ENCODE data around the gene TNFRSF19. TPM values are rescaled to one million over a fixed set of nuclear protein-coding genes. Genes with fewer than 3 reads are reported as not detected.

TNFRSF19 gene
- total RNA-seq, 1 donor from 2014 or later, result 31.3 TPM

DNA sequence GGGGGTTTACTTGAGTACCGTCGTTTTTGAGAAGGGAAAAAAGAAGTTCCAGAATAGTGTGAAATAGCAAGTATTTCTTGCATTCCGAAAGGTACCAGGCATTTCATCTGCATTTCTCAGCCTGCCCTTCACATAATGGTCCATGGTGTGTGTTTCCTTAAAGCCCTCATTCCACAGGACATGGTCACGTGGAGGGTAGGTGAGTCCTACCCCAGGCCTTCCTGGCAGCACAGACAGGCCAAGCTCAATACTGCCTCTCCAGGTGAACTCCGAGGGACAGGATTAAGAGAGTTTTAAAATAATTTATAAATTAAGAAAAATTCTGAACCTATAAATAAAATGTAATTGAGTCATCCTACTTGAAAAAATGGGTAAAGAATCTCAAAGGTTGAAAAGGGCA lies 64.7 kb downstream of the TNFRSF19 start:
- no peak for DNase-seq (ENCODE audit: low read depth)
- no peak overlapping the region for H3K4me3 ChIP-seq (ENCODE audit: low read depth, low read length)
- H3K36me3 ChIP-seq (ENCODE audit: control insufficient read depth, insufficient read depth, low read length), result no peaks in the 10 kb centered on the region
- TF ChIP-seq, protein P1, sequence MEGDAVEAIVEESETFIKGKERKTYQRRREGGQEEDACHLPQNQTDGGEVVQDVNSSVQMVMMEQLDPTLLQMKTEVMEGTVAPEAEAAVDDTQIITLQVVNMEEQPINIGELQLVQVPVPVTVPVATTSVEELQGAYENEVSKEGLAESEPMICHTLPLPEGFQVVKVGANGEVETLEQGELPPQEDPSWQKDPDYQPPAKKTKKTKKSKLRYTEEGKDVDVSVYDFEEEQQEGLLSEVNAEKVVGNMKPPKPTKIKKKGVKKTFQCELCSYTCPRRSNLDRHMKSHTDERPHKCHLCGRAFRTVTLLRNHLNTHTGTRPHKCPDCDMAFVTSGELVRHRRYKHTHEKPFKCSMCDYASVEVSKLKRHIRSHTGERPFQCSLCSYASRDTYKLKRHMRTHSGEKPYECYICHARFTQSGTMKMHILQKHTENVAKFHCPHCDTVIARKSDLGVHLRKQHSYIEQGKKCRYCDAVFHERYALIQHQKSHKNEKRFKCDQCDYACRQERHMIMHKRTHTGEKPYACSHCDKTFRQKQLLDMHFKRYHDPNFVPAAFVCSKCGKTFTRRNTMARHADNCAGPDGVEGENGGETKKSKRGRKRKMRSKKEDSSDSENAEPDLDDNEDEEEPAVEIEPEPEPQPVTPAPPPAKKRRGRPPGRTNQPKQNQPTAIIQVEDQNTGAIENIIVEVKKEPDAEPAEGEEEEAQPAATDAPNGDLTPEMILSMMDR (IDR thresholded peaks at IDR 0.05; ENCODE audit: insufficient read depth, low read length, poor library complexity, severe bottlenecking), result no peak
- no peaks in the 10 kb centered on the region for H3K27me3 ChIP-seq (ENCODE audit: control insufficient read depth, insufficient read depth, low read length)

DNA sequence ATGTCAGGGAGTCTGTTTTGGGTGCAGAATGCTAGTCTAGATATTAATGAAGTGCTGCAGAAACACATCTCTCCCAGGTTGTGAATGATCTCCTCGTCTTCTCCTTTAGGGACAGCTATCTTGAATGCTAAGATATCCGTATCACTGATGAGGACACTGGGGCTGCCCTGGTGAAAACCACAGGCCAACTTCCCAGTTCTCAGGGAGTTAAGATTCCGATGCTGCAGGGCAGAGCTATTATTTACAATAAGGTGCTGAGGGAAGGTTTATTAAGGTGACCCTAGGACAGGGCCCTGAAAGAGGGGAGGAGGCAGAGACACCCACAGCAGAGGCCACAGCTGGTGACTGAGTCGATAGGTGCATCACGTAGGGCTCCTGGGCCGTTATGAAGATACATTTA lies 66.1 kb downstream of the TNFRSF19 start:
- no peak overlapping the region for H3K4me3 ChIP-seq (ENCODE audit: low read depth, low read length)
- no peak for DNase-seq (ENCODE audit: low read depth)
- H3K27me3 ChIP-seq (ENCODE audit: control insufficient read depth, insufficient read depth, low read length), result no peaks in the 10 kb centered on the region
- TF ChIP-seq, protein P1 (IDR thresholded peaks at IDR 0.05; ENCODE audit: insufficient read depth, low read length, poor library complexity, severe bottlenecking), result no peak
- no peaks in the 10 kb centered on the region for H3K36me3 ChIP-seq (ENCODE audit: control insufficient read depth, insufficient read depth, low read length)

DNA sequence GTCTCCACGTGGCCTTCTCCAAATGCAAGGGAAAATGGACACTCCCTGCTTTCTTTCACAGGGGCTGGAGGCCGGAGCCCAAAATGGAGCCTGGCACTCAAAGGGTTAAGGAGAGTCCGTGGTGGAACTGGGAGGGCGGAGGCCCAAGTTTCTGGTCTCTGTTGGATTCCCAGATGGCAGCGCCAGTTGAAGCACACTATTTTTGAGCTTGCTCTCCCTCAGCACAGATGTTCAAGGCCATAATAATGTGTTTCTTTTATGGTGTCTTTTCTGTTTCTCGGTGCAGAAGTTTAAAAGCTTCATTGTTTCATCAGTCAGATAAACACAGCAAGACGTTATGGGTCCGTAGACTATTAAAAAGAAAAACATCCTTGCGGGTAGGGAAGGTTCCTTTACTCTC lies 67.6 kb downstream of the TNFRSF19 start:
- TF ChIP-seq, protein P1 (IDR thresholded peaks at IDR 0.05; ENCODE audit: insufficient read depth, low read length, poor library complexity, severe bottlenecking), result no peak
- no peak overlapping the region for H3K4me3 ChIP-seq (ENCODE audit: low read depth, low read length)
- DNase-seq (ENCODE audit: low read depth), result no peak

DNA sequence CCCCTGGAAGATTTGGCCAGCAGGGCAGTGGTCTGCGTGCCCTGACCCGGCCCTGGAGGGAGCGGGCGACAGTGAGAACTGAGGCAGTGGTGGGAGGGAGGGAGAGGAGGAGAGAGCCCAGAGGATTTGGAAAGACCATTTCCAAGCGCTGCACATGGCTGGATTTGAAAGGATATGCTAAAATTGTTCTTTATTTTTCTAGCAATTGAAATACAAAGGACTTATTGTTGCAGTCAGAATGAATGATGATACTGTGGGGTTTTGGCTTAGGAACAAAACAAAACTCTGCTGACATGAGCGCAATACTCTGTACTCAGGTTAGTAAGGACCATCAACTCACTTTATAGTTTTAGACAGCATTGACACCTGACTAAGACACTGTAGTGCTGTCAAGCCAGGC lies 69.5 kb downstream of the TNFRSF19 start:
- no peaks in the 10 kb centered on the region for H3K27me3 ChIP-seq (ENCODE audit: control insufficient read depth, insufficient read depth, low read length)
- TF ChIP-seq, protein P1 (IDR thresholded peaks at IDR 0.05; ENCODE audit: insufficient read depth, low read length, poor library complexity, severe bottlenecking), result no peak
- H3K36me3 ChIP-seq (ENCODE audit: control insufficient read depth, insufficient read depth, low read length), result no peaks in the 10 kb centered on the region
- no peak overlapping the region for H3K4me3 ChIP-seq (ENCODE audit: low read depth, low read length)
- DNase-seq (ENCODE audit: low read depth), result no peak

More for the DNA sequence above, 67.6 kb downstream of the TNFRSF19 start:
- Histone ChIP-seq H3K36me3 (ENCODE audit: control insufficient read depth, insufficient read depth, low read length) (no peaks in the 10 kb centered on the region), H3K27me3 (ENCODE audit: control insufficient read depth, insufficient read depth, low read length) (no peaks in the 10 kb centered on the region)

DNA sequence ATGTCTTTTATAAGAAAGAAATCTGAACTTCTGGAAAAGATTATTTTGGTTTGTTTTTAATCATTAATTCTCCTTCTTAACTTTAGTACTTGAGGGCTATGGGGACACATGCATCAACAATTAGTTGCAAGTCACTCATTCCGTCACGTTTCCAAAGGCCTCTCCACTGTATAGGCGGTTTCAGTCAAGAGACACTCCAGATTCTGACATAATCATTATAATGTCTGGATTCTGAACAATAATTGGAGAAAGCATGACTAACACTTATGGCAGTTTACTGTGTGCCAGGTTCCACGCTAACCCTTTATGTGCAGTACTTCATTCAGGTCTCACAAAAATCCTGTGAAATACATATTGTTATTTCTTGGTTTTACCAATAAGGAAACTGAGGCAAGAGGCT lies 71.9 kb downstream of the TNFRSF19 start:
- no peak for DNase-seq (ENCODE audit: low read depth)
- H3K4me3 ChIP-seq (ENCODE audit: low read depth, low read length), result no peak overlapping the region
- TF ChIP-seq, protein P1 (IDR thresholded peaks at IDR 0.05; ENCODE audit: insufficient read depth, low read length, poor library complexity, severe bottlenecking), result no peak
- H3K36me3 ChIP-seq (ENCODE audit: control insufficient read depth, insufficient read depth, low read length), result no peaks in the 10 kb centered on the region
- no peaks in the 10 kb centered on the region for H3K27me3 ChIP-seq (ENCODE audit: control insufficient read depth, insufficient read depth, low read length)

DNA sequence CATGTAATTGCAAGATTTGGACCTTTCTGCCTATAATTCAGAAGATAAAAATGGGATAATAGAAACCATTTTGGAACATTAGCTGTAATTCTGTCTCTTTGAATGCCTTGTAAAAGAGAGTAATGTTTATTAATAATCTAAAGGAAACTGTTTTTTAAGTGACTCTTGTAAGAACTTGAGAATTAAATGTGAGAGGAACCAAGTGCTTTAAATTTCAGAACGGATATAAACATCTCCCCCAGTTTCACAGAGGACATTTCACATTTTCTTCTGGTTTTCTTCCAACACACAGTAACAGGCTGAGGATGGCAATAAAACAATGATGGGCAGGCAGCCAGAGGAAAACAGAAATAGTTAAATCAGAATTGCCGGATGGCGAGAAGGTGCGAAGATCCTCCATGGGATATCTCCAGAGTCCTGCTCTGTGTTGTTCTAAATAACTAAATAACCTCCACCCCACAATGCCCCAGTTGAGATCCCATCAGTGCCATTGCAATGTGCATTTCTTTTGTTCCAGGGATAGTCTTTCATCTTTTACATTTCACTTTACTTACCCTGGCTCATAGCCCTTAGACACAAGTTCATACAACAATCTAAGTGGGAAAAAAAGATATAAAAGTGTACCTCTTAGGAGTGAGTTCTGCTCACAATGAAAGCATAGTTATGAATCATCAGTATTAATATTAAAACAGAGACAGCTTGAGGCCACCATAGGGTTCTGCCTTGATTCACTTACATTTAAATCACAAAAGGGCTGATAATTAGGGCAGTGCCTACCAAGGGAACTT lies 73.3 kb downstream of the TNFRSF19 start:
- no peak for DNase-seq (ENCODE audit: low read depth)
- Histone ChIP-seq H3K4me3 (ENCODE audit: low read depth, low read length) (no peak overlapping the region), H3K27me3 (ENCODE audit: control insufficient read depth, insufficient read depth, low read length) (no peaks in the 10 kb centered on the region), H3K36me3 (ENCODE audit: control insufficient read depth, insufficient read depth, low read length) (no peaks in the 10 kb centered on the region)
- TF ChIP-seq, protein P1 (IDR thresholded peaks at IDR 0.05; ENCODE audit: insufficient read depth, low read length, poor library complexity, severe bottlenecking), result no peak

Data from kidney epithelial cell (primary cell).